Activated T-cell treated with anti-CD3 and anti-CD28 coated beads for 48 hours (primary cell): ENCODE results near the gene NUMA1.

Experiments used
- DNase-seq: peaks from one replicate; pipeline ENCODE4 v3.0.0-alpha.2; 2020; ENCODE audit warnings: low read depth

The NUMA1 gene

DNA sequence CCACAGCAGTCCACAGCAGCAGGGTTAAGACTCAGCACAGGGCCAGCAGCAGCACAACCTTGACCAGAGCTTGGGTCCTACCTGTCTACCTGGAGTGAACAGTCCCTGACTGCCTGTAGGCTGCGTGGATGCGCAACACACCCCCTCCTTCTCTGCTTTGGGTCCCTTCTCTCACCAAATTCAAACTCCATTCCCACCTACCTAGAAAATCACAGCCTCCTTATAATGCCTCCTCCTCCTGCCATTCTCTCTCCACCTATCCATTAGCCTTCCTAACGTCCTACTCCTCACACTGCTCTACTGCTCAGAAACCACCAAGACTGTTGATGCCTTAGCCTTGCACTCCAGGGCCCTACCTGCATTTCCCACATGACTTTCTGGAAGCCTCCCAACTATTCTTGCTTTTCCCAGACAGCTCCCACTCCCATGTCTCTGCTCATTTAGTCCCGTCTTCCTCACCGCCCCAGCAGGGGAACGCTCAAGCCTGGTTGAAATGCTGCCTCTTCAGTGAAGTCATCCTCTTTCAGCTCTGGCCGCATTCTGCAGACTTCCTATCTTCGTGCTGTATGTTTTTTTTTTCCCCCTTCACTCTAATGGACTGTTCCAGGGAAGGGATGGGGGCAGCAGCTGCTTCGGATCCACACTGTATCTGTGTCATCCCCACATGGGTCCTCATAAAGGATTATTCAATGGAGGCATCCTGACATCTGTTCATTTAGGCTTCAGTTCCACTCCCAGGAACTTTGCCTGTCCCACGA, 78.3 kb downstream of the NUMA1 start:
- DNase-seq, result no peak

DNA sequence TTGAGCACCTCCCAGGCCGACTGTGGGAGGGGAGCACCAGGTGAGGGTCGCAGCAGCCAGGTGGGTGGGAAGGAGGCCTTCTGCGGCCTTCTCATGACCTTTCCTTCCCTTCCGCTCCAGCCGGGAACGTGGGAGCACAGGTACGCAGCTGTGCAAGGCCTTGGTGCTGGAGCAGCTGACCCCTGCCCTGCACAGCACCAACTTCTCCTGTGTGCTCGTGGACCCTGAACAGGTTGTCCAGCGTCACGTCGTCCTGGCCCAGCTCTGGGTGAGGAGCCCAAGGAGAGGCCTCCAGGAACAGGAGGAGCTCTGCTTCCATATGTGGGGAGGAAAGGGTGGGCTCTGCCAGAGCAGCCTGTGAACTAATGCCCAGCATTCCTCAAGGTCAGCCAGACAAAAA, 79.1 kb downstream of the NUMA1 start:
- DNase-seq, result no peak

DNA sequence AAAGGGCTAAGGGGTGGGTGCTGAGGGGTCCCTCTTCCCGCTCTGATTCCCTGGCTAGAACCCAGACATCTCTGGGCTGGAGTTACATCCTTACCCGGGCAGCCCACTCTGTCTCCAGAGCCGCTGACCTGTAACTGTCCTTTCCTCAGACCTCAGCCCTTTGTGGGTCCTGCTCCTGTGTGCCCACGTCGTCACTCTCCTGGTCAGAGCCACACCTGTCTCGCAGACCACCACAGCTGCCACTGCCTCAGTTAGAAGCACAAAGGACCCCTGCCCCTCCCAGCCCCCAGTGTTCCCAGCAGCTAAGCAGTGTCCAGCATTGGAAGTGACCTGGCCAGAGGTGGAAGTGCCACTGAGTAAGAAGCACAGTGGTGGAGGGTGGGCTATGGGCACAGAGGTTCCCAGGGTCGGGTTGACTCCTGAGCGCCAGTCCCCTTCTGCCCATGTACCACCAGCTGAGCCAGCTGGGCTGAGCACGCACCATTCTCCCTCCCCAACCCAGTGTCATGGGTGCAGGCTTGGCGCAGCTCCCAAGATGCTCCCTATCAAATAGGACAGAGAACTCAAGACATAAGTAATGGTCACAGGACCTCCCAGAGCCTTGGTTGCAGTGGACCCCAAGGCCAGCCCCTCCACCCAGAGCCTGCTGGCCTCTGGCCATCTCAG, 80.0 kb downstream of the NUMA1 start:
- no peak for DNase-seq

DNA sequence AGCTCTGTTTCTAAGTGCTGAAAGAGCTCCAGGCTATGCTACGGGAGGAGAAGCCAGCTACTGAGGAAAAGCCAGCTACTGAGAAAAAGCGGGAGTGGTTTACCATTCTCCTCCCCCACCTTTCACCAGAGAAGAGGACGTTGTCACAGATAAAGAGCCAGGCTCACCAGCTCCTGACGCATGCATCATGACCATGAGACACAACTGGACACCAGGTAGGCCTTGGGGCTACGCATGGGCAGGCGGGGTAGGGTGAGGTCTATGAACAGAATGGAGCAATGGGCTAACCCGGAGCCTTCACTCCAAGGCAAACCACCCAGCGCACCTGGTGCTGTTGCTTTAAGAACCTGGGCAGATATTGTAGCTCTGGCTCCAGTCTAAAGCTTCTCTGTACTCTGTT, 80.5 kb downstream of the NUMA1 start:
- DNase-seq, result no peak

DNA sequence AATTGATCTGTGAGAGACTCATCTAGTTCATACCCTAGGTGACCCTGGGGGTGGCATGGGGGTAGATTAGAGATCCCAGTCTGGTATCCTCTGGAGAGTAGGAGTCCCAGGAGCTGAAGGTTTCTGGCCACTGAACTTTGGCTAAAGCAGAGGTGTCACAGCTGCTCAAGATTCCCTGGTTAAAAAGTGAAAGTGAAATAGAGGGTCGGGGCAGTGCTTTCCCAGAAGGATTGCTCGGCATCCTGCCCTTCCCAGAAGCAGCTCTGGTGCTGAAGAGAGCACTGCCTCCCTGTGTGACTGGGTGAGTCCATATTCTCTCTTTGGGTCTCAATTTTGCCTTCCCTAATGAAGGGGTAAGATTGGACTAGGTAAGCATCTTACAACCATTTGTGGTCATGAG, 81.0 kb downstream of the NUMA1 start:
- DNase-seq, result no peak

DNA sequence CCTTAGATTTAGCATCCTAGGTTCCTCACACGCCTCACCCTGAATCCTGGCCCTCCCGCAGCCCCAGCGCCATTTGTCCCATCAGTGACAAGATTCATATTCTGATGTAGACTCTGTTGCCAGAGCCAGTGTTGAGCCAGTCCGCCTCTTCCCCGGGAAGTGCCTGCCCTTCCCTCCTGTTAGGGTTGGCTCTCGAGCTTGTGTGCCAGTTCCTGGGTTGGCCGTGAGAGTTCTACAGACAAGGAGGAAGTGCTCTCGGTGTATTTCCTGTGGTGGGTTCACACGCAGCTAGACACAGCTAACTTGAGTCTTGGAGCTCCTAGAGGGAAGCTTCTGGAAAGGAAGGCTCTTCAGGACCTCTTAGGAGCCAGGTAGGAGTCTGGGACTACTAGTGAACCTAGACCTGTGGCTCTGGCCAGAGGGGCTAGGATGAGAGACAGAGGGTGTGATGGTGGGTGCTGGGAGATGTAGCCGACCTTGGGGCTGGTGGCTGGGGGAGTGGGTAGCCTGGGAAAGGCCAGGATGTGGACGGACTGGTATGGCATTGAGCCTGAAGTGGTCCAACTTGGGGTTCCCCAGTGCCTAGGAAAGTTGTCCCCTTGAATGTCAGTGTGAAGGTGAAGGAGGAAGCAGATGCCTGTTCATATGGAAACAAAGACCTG, 81.6 kb downstream of the NUMA1 start, which contains the start of gene IL18BP:
Gene IL18BP, plus strand, starts transcription at position 261 of the 662 bp plus-strand sequence. CDS start 1,076 bp downstream, outside the sequence.
- DNase-seq, result no peak

DNA sequence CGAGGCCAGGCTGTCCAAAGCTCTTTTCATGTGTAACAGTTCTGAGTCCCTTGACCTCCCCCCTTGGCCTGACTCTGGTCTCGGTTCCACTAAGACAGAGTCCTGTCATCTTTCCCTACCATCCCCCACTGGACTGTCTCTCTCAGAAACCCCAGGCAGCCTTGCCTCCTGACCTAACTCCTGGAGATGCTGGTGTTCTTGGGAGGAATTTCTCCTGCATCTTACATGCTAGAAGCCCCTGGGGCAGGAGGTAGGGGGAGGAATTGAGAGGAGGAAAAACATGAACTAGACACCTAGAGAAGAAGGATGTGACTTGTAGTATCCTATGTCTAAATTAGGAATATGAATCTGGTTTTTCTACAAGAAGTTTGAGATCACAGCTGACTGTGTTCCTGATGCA, 82.3 kb downstream of the NUMA1 start:
- DNase-seq, result no peak

DNA sequence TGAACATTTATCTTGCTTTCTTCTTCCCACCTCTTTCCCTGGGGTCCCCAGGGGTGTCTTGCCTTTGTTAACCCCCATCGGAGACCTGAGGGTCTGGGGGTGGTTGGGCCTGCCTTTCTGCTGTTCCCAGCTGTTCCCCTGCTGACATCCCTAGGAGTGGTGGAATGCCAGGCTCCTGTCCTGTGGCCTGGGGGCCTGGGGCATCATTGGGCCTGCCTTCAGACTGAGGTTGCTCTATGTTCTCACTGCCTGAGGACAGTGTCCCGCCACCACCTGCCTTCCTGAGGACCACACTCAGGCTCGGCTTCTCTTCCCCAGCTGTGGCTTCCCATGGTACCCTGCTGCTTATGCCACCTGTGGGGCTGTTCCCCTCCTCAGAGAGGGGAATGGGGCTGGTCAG, 82.7 kb downstream of the NUMA1 start:
- DNase-seq, result no peak

DNA sequence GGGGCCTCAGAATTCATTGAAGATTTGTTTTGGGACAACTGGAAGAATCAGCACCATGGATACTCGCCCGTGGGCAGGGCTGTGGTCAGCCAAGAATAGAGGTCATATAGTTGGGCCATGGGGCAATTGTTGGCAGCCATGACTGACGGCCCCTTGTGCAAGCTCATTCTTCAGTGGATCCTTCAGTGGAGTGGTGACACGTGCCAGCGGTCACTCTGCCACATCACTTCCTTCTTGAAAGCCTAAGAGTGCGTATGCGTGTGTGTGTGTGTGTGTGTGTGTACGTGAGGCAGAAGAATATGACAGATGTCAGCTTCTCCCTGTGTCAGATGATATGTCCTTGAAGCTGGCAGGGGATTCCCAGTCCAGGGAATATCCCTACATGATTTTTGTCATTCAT, 83.4 kb downstream of the NUMA1 start:
- DNase-seq, result no peak

DNA sequence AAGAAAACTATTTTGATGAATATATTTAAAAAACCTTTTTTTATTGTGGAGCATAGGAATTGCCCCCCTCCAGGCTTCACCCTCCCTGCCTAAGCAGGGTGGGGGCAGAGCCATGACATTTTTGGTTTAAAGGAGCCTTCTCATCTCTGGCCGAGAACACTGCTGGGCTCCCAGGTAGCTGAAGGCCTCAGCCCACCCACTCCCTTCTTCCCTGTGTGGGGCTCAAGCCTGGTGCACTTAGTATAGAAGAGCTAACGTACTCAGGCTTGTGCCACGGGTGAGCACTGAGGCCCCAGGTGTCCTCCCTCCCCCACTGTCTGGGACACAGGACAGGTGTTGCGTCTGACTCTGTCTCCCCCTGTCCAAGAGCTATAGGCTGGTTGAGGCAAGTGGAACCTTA, 83.8 kb downstream of the NUMA1 start:
- DNase-seq, result no peak

DNA sequence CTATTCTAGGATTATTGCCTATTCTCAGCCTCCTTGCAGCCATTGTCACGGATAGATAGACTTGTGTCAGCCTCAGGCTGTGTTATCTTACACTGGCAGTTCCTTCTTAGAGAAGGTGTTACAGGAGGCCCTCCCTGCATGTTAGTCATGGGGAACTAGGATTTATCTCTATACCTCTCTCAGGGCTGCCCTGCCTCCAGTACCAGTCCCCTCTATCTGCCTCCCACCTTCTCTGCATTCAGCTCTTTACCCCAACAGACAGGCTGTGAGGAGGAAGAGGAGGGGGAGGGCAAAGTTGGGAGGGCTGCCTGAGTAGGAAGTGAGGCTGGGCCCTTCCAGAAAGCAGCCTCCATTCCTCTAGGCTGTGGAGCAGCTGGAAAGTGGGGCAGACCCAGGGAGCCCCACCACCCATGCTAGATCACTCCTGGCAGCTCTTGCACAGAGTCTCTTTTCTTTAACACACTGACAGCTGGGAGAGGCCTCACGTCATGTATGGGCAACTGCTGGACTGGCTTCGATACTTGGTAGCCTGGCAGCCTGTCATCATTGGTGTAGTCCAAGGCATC, 84.5 kb downstream of the NUMA1 start:
- DNase-seq, result no peak

DNA sequence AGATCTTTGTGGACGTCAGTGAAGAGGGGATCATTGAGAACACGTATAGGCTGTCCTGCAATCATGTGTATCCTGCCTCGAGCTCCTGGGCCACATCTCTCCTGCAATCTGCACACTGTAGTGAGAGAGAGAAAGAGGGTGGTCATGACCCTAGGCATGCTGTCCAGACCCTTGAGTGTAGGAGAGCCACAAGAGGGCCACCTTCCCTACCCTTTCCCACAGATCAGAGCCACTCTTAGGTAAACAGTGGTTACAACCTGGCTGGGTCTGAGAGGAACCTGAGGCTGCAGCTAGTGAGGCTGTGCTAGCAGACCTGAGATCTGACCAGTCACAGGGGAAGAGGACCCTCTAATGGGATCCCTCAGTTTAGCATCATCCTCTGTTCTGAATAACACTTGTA, 85.6 kb downstream of the NUMA1 start:
- no peak for DNase-seq

DNA sequence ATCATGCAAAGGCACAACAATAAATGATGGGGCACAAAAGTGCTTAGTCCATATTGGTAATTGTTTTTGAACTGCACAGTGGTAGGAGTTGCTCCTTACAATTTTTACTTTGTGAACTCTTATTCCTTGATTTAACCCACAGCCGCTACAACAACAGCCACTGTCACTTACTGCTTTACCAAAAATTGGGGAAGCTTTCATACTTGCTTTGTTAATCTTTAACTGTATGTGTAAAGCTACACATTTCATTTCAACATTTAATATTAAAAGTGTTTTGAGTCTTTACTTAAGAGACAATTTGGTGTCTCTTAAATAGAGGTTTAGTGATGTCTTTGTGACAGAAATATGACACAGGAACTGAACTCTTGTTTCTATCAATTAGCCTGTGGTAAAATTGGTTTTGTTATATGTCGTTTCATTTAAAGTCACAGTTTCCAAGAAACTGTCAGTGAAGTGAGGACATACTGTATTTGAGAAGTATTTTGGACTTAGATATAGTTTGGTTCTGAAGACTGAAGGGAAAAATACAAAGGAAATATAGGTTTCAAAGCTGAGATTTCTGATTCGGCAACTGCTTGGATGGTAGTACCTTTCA, 88.1 kb downstream of the NUMA1 start:
- DNase-seq, result no peak

DNA sequence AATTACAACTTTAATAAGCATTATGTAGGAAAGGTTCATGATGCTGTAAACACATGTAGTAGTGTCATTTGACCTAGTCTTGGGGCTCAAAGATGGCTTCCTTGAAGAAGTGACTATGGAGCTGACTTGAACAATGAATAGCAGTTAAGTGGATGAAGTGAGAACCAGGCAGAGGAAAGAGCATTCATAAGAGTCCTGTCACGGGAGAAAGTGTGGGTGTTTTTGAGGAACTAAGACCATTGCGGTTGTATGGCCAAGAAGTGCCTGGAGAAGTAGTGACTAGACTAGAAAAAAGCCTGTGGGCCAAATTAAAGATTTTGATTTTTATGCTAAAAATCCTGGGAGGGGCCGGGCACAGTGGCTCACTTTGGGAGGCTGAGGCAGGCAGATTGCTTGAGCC, 88.8 kb downstream of the NUMA1 start:
- DNase-seq, result no peak

DNA sequence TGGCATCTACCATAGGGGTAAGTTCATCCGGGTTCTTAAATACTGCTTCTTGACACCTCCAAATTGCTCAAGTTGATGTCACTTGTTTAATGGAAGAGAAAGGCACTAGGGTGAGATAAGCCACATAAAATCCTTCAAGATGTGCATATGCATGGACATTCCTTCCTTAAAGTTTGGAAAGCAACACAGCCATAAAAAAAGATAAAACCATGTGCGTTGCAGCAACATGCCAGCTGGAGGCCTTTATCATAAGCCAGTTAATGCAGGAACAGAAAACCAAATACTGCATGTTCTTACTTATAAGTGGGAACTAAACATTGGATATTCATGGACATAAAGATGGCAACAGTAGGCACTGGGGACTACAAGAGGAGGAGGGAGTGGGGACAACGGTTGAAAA, 89.6 kb downstream of the NUMA1 start:
- no peak for DNase-seq

DNA sequence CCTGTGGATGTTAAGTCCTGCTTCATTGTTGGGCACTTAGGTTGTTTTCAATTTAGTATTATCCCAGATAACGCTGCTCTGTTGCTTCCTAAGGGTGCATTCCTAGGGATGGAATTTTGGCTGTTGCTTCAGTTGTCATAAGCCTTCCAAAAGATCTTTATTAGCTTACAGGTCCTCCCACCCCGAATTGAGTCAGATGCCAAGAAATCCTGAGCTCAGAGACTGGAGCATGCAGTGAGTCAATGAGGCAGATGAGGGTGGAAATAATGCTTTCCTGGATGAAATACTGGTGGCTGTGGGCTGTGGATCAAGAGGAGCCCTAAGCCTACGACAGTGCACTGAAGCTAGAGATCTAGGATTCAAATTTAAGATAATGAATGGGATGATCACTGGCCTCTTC, 92.3 kb downstream of the NUMA1 start:
- DNase-seq, result no peak

DNA sequence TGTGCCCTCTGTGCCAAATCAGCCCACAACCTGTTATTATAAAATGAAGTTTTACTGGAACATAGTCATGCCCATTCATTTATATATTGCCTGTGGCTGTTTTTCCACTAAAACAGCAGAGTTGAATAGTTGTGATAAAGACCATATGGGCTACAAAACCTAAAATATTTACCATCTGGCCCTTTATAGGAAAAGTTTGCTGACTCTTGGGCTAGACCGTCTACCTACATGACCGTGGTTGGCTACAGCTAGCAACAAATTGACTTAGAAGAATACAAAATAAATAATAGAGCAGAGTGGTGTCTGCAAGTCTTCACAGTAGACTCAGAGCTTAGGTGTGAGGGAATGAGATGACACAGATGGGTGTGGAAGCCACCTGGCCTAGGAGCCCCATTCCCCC, 92.8 kb downstream of the NUMA1 start:
- no peak for DNase-seq

DNA sequence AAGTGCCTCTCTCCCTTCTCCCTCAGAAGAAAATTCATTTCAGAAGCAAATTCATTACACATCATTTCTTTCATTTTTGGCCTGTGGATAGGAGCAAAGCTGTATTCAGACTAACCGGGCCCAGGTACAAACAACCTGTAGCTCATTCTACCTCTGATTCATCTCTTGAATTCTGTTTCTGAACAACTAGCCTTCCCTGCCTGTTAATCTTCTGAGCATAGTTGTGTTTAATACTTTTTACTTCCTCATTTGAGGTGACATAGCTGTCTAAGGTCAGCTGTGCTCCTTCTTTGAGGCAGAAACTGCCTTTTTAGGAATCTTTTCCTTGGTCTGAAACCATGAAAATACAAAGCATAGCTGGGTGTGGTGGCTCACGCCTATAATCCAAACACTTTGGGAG, 94.2 kb downstream of the NUMA1 start:
- no peak for DNase-seq

DNA sequence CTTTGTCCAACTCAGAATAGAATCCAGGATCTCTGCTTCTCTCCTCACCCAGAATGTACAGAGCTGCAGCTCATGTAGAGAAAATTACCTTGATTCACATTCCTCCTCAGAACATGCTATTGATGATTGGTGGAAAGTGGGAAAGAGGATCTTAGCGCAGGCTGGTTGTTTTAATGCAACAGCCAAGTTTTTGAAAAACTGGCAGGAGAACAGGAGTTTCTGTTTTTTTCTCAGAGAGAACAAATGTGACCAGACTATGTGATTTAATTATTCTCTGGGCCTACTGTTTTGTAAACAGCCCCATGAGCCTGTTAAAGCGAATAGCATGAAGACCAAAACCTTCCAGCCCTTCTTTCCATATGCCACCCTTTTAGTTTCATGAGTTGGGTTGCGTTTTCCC, 100.7 kb downstream of the NUMA1 start:
- no peak for DNase-seq

DNA sequence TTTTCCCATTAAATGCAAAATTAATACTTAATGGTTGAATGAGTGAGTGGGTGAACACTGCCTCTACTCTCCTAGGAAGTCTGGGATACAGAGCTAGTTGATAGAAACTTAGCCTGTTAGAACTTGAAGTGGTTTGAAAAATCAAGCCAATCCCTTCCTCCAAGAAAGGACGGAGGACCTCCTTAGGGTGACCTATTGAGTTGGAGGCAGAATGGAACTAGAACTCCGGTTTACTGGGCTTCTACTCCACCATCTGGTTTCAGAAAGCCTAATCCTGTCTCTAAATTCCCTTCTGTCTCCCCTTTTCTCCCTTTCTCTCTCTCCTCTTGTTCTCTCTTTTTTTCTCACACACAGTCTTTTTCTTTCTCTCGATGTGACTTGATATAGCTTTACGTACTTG, 101.2 kb downstream of the NUMA1 start:
- no peak for DNase-seq

DNA sequence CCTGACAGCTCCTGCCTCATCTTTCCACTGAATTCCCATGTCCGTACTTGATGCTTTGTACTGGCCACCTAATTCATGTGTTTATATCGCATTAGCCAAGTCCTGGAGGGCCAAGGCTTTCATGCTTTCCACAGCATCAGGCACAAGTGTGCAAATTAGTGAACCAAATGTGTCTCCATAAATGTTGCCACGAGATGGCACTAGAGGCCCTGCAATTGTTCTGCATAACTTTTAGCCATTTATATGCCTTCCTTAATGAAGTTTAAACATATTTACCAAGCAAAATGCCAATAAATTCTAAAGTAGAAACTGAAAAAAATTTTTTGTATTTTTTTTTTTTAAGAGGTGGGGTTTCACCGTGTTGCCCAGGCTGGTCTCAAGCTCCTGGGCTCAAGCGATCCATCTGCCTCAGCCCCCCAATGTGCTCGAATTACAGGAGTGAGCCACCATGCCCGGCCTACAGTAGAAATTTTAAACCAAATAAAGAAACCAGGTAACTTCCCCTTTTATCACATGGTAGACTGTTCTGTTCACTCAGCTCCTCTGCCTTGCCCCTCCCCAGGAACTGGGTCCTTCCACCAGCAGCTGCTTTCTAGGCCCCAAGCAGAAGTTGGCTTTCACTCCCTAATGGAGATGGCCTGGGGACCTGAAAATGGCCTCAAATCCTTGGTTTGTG, 102.5 kb downstream of the NUMA1 start:
- no peak for DNase-seq

DNA sequence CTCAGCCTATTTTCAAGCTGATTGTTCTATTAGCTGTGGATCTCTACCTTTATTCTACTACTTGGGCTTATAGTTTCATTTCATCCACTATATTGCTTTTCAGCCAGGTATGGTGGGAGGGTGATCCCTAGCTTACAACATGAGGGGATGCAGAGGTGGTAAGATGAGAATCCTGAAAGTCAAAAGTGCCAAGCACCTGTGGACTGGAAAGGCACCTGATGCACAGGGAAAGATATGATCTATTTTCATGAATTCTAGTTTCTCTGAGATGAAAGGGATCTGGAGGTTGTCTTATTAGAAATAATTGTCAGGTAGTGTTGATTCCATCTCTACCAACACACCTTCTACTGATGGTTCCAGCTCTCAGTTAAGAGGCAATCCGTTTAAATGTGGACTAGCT, 103.3 kb downstream of the NUMA1 start:
- no peak for DNase-seq
